Measurements from ENCODE around the gene IRS2. TPM values are rescaled to one million over a fixed set of nuclear protein-coding genes. Genes with fewer than 3 reads are reported as not detected.

IRS2 gene
- total RNA-seq, 1 experiment from 2014 or later, result 5.9 TPM

- DNase-seq (ENCODE audit: low read depth, low spot score), result no peak
Measured at GRCh38 chr13:109803825-109804224, 17.4 kb upstream of the IRS2 start.

GRCh38 chr13:109802936-109803335 is 16.6 kb upstream of the IRS2 start:
- ChIA-PET POLR2A (no interaction called here), CTCF (no interaction called here)
- TF ChIP-seq TCF7L2 (IDR thresholded peaks at IDR 0.05; ENCODE audit: low read depth, low read length), result no peak
- TF ChIP-seq POLR2AphosphoS5 (IDR thresholded peaks at IDR 0.05; ENCODE audit: low read depth, low read length), result no peak
- no peak for TF ChIP-seq SIN3A (IDR thresholded peaks at IDR 0.05; ENCODE audit: borderline replicate concordance, insufficient read depth, low read depth, low read length)
- no peak for TF ChIP-seq REST (IDR thresholded peaks at IDR 0.05; ENCODE audit: insufficient read depth in 1 of 2, low read depth in 2 of 2, low read length in 1 of 2)
- TF ChIP-seq CTCF (IDR thresholded peaks at IDR 0.05), result no peak
- Histone ChIP-seq H3K27ac (ENCODE audit: low read length) (no peak overlapping the region), H3K4me3 (ENCODE audit: low read depth in 2 of 2, low read length in 2 of 2) (no peak overlapping the region), H3K9me3 (ENCODE audit: control insufficient read depth, insufficient read depth, low read depth, low read length) (no peaks in the 10 kb centered on the region), H3K36me3 (ENCODE audit: control insufficient read depth, insufficient read depth, low read length) (no peaks in the 10 kb centered on the region), H3K4me1 (ENCODE audit: control insufficient read depth, insufficient read depth, low read length) (no peaks in the 10 kb centered on the region), H3K27me3 (ENCODE audit: control insufficient read depth, insufficient read depth, low read length) (no peaks in the 10 kb centered on the region)
- intact Hi-C loops (cut with micrococcal nuclease; ENCODE audit: unreplicated experiment), result no loop called here
- no peak for DNase-seq (ENCODE audit: low read depth, low spot score)
- in situ Hi-C loops (cut with HindIII; ENCODE audit: low pct_unique_long_range_greater_than_20kb, low sequenced_read_pairs), result no loop called here
- no peak for ATAC-seq
- no TSS peak for BruUV-seq (replicated peaks)

More at GRCh38 chr13:109803825-109804224, 17.4 kb upstream of the IRS2 start:
- in situ Hi-C loops (cut with HindIII; ENCODE audit: low pct_unique_long_range_greater_than_20kb, low sequenced_read_pairs) (no loop called here), intact Hi-C loops (cut with micrococcal nuclease; ENCODE audit: unreplicated experiment) (no loop called here)
- H3K4me1 ChIP-seq (ENCODE audit: control insufficient read depth, insufficient read depth, low read length), result no peaks in the 10 kb centered on the region
- no peaks in the 10 kb centered on the region for H3K36me3 ChIP-seq (ENCODE audit: control insufficient read depth, insufficient read depth, low read length)
- no peaks in the 10 kb centered on the region for H3K27me3 ChIP-seq (ENCODE audit: control insufficient read depth, insufficient read depth, low read length)
- CTCF ChIA-PET, result no interaction called here
- no peaks in the 10 kb centered on the region for H3K9me3 ChIP-seq (ENCODE audit: control insufficient read depth, insufficient read depth, low read depth, low read length)
- ATAC-seq, result no peak
- no TSS peak for BruUV-seq (replicated peaks)
- no peak overlapping the region for H3K27ac ChIP-seq (ENCODE audit: low read length)
- POLR2A ChIA-PET, result no interaction called here
- no peak for TF ChIP-seq TCF7L2 (IDR thresholded peaks at IDR 0.05; ENCODE audit: low read depth, low read length)
- H3K4me3 ChIP-seq (ENCODE audit: low read depth in 2 of 2, low read length in 2 of 2), result no peak overlapping the region

DNA sequence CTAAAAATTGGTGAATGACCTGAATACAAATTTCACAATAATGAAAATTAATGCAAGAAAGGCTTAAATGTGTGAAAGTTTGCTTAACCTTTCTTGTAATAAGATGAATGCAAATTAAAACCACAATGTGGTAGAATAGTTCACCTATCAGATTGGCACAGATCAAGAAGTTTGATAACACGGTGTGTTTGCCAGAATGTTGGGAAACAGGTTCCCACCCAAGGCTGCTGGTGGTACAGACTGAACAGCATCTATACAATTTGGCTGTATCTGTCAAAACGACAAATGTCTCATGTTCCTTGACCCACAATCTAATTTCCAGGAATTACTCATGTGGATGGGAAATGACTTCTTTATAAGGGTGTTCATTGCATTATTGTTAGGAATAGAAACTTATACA is 8.6 kb upstream of the IRS2 start:
- in situ Hi-C loops (cut with HindIII; ENCODE audit: low pct_unique_long_range_greater_than_20kb, low sequenced_read_pairs) (no loop called here), intact Hi-C loops (cut with micrococcal nuclease; ENCODE audit: unreplicated experiment) (no loop called here)
- POLR2A ChIA-PET, result no interaction called here
- Histone ChIP-seq H3K4me1 (ENCODE audit: control insufficient read depth, insufficient read depth, low read length) (no peaks in the 10 kb centered on the region; the same call in 1 of the 2 replicates), H3K36me3 (ENCODE audit: control insufficient read depth, insufficient read depth, low read length) (no peaks in the 10 kb centered on the region), H3K4me3 (ENCODE audit: low read depth in 2 of 2, low read length in 2 of 2) (no peak overlapping the region), H3K9me3 (ENCODE audit: control insufficient read depth, insufficient read depth, low read depth, low read length) (no peaks in the 10 kb centered on the region), H3K27me3 (ENCODE audit: control insufficient read depth, insufficient read depth, low read length) (no peaks in the 10 kb centered on the region), H3K27ac (ENCODE audit: low read length) (no peak overlapping the region)
- BruUV-seq (replicated peaks), result no TSS peak
- TF ChIP-seq POLR2AphosphoS5 (IDR thresholded peaks at IDR 0.05; ENCODE audit: low read depth, low read length) (no peak), CTCF (IDR thresholded peaks at IDR 0.05) (no peak), SIN3A (IDR thresholded peaks at IDR 0.05; ENCODE audit: borderline replicate concordance, insufficient read depth, low read depth, low read length) (no peak), TCF7L2 (IDR thresholded peaks at IDR 0.05; ENCODE audit: low read depth, low read length) (no peak)
- CTCF ChIA-PET, result no interaction called here
- no peak for ATAC-seq
- DNase-seq (ENCODE audit: low read depth, low spot score), result no peak
